Iris pigment epithelial cell (primary cell): ENCODE data around the gene TMEM95.

ENCODE experiments used
- DNase-seq: peaks from one replicate; pipeline ENCODE4 v3.0.0-alpha.2; 2011; ENCODE audit warnings: low read depth

TMEM95 gene

DNA sequence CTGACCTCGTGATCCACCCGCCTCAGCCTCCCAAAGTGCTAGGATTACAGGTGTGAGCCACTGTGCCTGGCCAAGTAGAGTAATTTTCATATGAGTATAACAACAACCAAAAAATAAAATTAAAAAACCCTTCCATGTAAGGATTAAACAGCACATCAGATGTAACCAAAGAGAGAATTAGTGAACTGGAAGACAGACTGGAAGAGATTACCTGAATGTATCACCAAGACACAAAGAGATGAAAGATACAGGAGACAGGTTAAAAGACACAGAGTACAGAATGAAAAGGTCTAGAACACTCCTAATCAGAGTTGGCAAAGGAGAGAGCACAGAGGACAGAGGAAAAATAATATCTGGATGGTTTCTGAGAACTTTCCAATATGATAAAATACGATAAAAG lies 24.2 kb downstream of the TMEM95 start:
- no peak for DNase-seq

DNA sequence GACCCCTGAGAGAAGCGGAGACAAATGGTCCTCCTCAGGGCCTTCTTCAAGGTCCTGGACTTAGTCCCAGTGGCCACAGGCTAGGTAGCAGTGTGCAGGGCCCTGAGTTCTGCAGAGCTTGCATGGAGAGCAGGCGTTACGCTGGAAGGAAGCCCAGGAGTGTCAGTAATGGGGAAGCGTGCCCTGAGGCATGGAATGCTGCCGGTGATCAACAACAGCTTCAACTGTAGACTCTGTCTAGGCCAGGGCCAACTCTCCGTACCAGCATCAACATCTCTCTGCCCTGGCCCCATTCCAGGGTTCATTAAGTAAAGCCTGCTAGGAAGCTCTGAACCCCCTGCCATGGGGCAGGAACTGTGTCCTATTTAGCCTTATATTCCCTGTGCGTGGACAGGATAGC lies 25.4 kb downstream of the TMEM95 start:
- DNase-seq, result peak; percentile 35

DNA sequence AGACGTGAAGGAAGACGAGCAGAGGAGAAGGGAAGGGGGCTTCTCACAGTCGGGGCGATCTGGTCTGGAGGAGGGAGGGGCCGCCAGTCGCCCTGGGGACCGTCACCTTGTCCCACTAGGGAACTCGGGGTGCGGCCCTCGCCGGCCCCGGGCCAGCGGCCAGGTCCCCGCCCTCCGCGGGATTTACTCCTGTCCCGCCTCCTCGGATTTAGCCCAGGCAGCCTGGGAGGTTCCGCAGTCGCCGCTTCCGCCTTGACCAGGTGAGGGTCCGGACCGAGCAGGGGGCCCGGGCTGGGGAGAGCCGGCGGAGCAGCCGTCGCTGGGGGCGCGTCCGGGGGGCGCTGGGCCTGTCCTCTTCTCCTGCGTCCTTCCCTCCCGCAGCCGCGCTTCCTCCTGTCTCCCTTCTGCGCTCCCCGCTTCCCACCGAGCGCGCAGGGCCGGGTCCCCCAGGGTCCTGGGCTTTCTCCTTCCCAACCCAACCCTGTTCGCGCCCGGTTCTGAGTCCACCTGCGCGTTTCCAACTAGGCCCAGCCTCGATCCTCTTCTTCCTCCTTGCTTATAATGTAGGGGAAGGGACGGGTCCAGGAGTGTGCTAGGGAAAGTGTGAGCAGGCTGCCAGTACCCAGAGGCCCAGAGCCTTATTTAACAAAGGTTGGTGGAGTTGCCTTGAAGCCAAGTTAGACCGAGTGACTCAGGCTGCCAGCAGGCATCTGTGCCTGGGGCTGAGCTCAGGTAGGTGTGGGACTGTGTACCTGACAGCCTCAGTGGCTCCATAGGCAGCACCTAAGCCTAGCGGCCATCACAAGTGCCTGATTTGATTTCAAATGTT lies 26.1 kb downstream of the TMEM95 start, which contains the start of gene TNK1:
TSS of gene TNK1 (plus strand) at position 235 of the 829 bp plus-strand sequence. CDS start 1,838 bp downstream, outside the sequence.
- DNase-seq, result no peak

DNA sequence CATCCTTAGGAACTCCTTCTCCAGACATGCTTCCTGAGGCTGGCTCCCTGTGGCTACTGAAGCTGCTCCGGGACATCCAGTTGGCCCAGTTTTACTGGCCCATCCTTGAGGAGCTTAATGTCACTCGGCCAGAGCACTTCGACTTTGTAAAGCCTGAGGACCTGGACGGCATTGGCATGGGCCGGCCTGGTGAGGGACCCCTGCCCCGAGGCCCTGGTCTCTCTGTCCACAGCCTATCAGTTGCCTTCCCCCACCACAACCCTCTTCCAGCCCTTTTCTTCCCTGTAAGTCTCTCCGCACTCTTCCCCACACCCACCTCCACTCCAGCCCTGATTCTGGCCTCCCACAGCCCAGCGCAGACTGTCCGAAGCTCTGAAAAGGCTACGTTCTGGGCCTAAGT lies 27.9 kb downstream of the TMEM95 start:
- DNase-seq, result no peak

DNA sequence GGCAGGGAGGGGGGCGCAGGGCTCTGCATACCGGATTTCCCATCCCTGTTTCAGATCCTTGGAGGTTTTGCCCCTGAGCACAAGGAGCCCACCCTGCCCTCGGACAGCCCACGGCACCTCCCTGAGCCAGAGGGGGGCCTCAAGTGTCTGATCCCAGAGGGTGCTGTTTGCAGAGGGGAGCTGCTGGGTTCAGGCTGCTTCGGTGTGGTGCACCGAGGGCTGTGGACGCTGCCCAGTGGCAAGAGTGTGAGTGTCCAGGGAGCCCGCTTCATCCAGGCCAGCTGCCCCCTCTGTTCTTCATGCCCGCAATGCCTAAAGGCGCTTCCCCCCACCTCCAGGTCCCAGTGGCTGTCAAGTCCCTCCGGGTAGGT lies 28.4 kb downstream of the TMEM95 start:
- no peak for DNase-seq

DNA sequence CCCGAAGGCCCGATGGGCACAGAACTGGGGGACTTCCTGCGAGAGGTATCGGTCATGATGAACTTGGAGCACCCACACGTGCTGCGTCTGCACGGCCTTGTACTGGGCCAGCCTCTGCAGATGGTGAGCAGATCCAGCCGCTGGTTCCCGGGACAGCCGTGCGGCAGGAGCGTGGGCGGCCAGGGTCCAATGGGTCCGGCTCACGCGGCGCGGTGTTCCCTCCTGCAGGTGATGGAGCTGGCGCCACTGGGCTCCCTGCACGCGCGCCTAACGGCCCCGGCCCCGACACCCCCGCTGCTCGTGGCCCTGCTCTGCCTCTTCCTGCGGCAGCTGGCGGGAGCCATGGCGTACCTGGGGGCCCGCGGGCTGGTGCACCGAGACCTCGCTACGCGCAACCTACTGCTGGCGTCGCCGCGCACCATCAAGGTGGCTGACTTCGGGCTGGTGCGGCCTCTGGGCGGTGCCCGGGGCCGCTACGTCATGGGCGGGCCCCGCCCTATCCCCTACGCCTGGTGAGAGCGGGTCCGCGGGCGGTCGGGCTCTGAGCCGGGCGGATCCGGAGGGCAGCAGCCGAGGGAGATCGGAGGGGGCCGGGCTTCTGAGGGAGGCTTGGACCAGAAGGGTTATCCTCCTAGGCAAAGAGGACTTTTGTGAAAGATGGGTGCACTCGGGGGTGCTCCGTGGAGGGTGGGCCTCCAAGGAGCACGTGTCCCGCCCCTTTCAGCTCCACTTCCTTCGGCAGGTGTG lies 29.0 kb downstream of the TMEM95 start:
- DNase-seq, result peak; percentile 28

DNA sequence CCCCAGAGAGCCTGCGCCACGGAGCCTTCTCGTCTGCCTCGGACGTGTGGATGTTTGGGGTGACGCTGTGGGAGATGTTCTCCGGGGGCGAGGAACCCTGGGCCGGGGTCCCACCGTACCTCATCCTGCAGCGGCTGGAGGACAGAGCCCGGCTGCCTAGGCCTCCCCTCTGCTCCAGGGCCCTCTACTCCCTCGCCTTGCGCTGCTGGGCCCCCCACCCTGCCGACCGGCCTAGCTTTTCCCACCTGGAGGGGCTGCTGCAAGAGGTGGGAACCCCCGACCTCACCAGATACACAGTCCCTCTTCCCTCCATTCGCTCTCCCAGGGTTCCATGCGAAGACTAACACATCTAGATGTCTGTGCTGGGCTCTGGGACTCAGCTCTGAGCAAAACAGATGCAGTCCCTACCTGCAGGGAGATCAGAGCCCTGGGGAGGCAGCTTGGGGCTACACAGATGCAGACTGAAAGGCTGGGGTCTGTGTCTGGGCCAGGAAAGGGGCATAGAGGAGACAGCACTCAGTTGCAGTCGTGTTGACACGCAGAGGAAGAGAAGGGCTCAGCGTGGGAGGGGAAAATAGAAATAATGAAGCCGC lies 29.6 kb downstream of the TMEM95 start:
- no peak for DNase-seq

DNA sequence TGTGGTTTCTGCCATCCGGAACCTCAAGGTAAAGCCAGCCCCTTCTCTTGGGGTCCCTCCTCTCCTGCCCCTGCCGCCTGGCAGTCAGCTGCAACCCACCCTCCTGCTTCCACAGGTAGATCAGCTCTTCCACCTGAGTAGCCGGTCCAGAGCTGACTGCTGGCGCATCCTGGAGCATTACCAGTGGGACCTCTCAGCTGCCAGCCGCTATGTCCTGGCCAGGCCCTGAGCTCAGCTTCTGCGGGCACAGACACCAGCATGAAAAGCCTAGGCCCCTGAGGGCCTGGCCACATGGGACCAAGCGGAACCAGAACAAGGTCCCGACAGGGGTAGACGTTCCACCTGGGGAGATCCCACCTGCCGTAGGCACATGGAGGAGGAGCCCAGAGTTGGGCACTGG lies 33.9 kb downstream of the TMEM95 start:
- no peak for DNase-seq

DNA sequence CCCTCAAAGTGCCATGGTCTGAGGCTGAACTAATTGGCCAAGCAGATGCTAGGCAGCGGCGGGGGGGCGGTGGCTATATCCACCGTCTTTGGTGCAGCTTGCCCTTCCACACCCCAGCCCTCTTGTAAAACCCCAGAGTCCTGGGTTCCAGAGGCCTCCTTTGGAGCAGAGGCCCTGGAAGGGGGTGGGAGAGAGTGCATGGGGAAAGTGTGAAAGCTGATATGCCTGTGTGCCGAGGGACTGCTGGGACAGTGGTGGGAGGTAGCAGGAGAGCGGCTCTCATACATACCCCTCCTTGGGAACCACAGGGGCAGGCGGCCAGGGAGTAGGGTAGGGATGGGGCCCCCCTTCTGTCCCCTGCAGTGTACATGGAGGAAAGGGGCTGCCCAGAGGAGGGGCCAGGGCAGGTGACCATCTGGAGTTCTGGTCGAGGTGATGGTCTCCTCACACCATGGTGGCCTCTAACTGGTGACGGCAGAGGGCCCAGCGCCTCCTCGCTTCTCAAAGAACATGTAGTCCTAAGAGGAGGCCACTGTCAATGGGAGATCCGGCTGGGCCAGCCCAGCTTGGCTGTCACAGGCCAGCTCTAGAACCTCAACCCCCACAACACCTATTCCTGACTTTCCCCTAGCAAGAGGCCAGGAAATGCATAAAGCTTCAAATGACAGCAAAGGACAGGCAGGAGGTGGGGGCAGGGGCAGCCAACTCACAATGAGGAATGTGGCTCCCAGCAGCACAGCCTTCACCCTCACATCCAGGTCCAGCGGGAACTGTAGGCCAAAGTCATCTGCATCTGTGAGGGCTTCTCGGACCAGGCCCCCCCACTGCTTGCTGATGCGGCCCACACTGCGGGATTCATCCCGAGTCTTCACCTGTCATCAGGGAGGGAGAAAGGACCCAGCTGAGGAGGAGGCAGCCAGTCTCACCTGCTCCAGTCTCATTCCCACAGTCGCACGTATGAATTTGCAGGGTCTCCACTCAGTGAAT lies 35.3 kb downstream of the TMEM95 start:
- DNase-seq, result no peak

DNA sequence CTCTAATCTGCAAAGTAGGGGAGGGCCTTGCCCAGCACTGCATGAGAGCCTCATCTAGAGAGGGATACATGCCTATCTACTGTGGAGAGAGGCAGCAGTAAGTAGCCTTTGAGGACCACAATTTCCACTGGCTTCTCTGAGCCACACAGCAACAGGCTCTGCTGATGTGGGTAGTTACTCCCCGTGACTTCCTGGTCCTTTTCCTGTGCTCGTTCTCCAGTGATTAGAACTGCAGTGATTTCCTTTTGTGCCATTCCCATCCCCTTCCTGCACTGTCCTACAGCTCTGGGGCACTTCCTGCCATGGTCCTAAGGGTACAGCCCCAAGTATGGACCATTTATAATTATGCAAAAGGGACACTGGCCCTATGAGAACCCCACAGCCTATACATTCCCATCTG lies 36.4 kb downstream of the TMEM95 start:
- no peak for DNase-seq

DNA sequence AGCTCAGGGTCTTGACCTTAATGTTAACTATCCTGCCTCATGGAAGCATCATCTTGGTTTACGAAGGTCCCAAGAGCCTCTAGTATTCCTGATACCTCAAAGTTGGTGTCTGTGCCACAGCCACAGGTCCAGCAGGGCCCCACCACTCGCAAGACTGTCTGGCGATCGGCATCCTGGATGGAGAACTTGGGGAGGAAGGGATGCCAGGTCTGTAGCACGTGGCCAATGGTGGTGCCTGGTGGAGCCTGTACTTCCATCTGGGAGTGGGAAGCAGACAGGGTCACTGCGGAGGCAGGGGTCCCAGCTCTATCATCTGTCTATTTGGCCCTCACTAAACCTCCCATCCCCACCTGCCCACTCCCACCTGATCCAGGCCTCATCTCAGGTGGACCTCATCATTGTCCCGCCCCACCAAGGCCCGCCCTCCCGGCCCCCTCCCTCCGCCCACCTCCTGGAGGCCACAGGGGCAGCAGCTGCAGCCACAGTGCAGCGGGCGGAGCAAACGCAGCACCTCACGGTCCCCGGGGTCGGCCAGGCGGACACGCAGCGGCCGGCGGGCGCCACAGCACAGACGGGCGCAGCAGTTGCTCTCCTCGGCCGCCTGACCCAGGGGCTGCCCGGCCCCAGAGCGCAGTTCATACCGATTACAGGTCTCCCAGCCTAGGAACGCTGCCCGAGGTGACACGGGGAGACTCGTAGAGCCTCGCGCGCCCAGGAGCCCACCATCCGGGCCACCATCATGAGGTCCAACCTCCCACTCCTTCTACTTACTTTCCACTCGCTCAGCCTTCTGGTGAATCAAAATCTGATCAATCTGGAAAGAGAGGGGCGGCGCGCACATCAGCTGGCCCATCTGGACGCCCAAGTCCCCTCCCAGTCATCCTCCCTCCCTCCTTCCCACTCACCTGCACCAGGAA lies 38.0 kb downstream of the TMEM95 start:
- DNase-seq, result no peak

DNA sequence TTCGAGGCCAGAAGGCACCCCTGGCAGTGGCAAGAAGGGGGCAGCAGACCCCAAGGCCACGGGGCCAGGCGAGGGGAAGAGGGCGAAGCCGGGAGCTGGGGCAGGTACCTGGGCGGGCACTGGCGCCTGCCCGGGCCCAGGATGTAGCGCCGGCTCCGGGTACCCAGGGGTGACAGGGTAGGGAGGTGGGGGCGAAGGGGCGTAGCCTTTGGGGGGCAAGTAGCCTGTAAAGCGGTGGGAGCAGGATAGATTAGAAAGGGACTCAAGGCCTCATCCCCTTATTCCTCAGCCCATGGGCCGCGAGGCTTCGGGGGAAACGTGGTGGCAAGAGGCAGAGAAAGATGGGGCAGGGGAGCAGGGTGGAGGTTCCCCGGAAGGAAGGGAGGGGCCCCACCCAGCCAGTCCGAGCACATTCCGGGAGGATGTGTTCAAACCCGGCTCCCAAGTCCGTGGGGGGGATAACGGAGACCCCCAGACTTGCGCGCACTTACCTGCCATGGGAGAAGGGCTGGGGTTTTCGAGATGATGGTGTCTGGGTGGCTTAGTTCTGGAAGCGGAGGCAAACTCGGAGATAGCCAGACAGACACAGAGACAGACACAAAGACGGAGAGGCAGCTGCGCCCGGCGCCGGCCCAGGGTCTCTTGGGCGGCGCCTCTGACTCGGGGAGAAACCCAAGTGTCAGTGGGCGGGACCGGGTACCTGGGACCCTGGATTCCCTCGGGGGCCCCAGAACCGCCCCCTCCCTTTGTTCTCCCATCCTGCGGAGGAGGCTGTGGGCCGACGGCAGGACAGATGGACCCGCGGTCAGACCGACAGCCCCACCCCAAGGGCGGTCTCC lies 38.9 kb downstream of the TMEM95 start:
- DNase-seq, result no peak

DNA sequence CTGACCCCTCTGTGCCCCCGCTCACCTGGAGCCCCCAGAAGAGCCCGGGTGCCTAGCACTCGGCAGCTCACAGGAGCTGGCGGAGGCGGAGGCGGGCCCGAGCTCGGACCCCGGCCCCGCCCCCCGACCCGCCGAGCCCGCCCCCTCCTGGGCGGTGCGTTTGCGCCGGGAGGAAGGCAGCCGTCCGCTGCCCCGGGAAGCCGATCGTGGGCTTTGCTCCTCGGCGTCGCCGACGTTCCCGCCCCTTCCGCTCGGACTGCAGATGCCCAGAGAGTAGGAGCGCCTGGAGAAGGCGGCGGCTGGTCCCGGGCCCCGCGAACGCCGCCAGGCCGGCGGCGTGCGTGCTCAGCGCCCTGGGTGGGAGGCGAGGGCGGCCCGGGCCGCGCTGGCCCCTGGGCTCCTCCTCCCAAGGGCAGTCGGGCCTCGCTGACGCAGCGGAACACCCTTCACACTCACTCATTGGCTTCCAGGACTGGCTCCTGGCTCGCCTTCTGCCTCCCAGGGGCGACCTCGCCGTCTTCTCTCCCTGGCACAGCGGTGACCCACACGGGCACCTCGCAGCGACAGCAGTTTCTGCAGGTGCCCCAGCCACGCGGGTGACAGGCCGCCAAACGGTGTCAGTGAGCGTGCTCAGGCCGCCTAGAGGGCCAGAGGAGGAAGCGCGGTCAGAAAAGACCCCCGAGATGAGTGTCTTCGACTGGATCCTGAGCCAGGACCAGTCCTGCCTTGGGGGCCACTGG lies 39.7 kb downstream of the TMEM95 start, which contains the start of gene PLSCR3:
TSS of gene PLSCR3 (minus strand) at position 74 of the 740 bp plus-strand sequence. CDS start 415 bp downstream, outside the sequence.
- peak; percentile 80 for DNase-seq

DNA sequence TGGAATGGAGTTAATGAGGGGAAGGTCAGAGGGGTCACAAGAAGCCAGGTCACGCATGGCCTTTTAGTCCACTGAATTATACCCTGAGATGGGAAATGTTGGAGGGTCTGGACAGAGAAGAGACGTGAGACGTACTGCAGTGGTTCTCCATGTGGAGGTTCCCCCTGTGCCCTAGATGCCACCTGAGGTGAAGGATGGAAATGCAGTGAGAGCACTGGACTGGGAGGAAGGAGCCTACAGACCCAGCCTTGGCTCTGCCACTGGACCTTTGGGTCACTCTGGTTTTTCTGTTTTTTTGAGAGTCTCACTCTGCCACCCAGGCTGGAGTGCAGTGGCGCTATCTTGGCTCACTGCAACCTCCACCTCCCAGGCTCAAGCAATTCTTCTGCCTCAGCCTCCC lies 41.2 kb downstream of the TMEM95 start:
- no peak for DNase-seq

DNA sequence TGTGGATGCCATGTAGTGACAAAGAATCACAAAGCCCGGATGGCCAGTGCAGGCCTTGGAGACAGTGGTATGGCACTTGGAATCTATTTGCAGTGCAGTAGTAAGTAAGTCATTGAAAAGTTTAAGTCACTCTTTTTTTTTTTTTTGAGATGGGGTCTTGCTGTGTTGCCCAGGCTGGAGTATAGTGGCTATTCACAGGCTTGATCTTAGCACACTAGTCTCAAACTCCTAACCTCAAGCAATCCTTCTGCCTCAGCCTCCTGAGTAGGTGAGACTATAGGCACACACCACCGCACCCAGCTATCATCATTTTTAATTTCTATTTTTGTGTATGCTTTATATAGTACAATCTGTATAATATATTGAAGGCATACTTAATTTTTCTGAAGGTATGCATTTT lies 43.7 kb downstream of the TMEM95 start:
- DNase-seq, result no peak

DNA sequence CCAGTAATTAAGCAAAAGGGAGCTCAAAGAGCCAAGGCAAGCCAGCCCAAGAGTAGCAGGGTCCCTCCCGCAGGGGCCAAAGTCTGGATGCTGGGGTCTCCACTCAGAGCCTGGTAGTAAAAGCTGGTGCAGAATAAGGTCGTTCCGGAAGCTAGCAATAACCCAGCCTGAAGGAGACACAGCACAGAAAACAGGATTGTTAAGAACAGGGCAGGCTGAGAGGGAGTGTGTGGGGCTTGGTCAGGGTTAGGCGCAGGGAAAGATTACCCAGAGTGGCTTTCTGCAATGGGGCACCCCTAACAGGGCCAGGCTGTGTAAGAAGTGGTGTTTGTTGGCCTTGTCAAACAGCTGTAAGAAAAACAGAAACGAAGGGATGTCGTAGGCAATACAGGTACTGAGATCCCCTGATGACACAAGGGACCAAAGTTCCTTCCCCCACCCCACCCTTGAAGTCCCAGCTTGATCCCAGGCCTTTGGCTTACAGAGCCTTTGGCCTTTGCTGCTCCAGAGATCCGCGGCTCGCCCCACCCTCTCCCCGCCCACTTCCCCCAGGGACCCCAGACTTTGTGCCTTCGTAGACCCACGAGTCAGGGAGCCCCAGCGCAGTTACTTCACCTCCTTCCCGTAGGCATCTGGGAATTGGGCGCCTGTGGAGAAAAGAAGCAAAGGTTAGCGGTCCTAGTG lies 48.2 kb downstream of the TMEM95 start:
- no peak for DNase-seq

DNA sequence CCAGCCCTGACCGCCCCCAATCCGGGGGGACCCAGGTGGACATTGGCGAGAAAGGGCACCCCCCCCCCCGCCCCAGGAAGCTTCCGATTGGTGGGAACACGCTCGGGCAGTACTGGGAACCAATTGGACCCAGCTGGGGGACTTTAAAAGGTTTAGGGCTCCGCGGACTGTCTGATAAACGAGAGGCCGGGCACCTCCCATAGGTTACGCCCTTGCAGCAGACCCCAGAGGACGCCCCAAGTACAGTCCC lies 48.7 kb downstream of the TMEM95 start:
- DNase-seq, result peak; percentile 74

DNA sequence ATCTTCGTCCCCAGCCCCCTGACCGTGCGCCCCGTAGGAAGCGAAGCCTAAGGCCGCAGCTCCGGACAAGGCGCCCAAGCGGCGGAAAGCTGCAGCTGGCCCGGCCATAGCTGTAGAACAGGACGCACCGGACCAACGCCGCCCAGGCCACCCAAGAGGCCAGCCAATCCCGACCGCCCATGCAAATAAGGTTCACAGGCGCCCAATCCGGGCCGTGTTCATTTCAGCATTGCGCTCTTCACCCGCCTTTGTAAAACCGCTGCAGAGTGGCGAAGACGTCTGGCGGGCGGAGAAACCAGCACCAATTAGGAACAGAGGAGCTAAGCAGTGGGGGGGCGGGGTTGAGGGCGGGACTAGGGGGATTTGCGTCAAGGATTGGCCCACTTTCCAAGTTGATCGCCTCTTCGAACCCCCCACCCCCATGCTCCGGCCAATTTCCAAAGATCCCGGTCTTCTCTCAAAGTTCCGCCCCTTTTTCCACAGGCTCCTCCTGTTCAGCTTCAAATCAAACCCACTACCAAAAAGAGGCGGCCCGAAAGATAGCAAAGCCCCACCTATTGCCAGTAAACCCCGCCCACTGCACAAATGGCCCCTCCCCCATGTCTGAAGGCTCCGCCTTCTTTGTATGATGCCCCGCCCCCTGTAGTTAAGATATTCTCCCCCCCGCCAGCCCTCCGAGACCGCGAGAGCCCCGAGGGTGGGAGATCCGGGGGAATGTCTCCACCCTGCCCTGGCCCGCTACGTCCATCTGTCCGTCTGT lies 49.2 kb downstream of the TMEM95 start, which contains the start of gene TMEM256:
TSS of gene TMEM256 (minus strand) at position 121 of the 760 bp plus-strand sequence. CDS start at position 108, 13 bp downstream.
- DNase-seq, result peak; percentile 100
